Neural progenitor cell (in vitro differentiated cells): ENCODE results near the gene MAP3K7CL.

ENCODE experiments used
- CTCF ChIP-seq: fragments of 200-600 bp; sonication (generic); IDR thresholded peaks from 2 replicates; pipeline ENCODE4 v1.5.1; 2017; ENCODE audit warnings: antibody characterized with exemption, mild to moderate bottlenecking
- EZH2 ChIP-seq: fragments of 200-600 bp; sonication (generic); IDR thresholded peaks from 2 replicates; pipeline ENCODE4 v1.6.1; 2017; ENCODE audit warnings: antibody characterized with exemption, mild to moderate bottlenecking, moderate library complexity

- TF ChIP-seq EZH2 (no peak), CTCF (no peak)
Observed at GRCh38 chr21:29146726-29147125, 16.3 kb downstream of the MAP3K7CL start.
